HG02970 (cell line): ENCODE results near the gene PECR.

ENCODE experiments used
- ATAC-seq: cut with Tn5 transposase; IDR thresholded peaks from one replicate; pipeline ENCODE4 v1.9.1; 2021; ENCODE audit warnings: mild to moderate bottlenecking, moderate library complexity, moderate number of reproducible peaks; ENCODE audit not compliant: unreplicated experiment, low FRiP score

Gene PECR

DNA sequence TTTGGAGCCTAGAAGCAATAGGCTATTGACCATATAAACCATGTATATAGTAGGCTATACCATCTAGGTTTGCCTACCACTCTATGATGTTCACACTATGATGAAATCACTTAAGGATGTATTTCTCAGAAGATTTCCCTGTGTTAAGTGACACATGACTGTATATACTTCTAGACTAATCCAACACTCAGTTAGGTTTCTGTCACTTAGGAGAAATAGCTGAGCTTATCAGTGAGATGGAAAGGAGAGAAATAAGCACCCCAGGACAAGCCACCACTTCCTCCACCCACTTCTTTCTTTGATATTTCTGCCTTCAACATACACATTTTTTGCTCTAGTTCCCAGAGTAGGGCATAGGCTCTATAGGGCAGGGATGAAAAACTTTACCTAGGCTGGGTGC, 7.8 kb downstream of the PECR start:
- no peak for ATAC-seq

GRCh38 chr2:216072473-216072872, 9.1 kb downstream of the PECR start:
- no peak for ATAC-seq

- ATAC-seq = no peak
These were observed 10.3 kb downstream of the PECR start for GRCh38 chr2:216071111-216071851.

DNA sequence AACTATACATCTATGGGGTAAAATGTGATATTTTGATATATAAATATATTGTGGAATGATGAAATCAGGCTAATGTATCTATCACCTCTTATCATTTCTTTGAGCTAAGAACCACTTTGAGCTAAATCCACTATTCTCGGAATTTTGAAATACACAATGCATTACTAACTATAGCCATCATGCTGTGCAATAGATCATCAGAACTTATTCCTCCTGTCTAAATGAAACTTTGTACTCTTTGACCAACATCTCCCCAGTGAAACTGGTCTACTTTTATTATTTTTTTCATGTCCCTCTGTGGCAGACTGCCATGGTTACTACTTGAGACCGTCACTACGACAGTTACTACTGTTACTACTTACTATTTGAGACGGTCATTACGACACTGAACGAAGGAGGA, 11.4 kb downstream of the PECR start:
- no peak for ATAC-seq

- ATAC-seq = no peak
These were observed 12.6 kb downstream of the PECR start for GRCh38 chr2:216069028-216069427.

GRCh38 chr2:216066230-216066629, 15.4 kb downstream of the PECR start:
- no peak for ATAC-seq

DNA sequence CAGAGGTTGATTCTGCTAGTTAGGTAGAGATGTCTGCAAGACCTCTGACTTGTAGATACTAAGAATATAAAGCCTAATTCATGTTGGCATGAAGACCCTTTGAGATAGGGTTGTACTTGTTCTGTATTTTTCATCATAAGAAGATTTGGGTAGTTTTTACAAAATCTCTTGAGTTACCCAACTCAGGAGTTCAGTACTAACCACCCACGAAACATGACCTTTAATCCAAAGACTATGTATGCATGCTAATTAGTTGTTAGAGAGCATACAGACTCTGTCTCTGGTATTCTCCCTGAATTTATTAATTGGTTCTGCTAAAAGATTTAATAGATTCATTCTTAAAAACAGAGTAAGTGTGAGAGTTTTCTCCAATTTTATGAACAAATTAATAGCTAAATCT, 16.9 kb downstream of the PECR start:
- ATAC-seq = no peak

DNA sequence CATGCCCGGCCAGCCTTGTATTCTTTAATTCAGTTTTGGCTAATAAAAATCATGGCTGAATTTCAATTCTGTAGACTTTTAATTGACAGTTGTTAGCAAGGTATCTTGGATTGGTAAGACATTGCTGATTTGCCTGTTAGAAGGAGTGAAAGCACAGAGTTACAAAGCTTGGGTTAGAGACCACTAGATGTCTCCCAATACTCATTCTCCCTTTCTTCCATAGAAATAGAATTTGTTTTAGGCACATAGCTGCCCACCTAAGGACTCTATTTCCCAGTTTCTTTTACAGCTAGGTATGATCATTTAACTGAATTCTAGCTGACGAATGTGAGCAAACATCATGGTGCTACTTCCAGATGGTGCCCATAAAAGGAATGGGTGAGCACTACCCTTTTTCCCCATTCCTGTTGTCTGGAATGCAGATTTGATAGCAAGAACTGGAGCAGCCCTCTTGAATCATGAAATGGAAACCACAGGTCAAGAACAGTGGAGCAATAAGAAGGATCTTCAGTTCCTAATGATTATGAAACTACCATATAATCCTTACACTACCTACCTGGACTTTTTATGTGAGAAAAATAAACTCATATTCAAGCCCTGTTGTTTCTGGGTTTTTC, 17.5 kb downstream of the PECR start:
- ATAC-seq = no peak

DNA sequence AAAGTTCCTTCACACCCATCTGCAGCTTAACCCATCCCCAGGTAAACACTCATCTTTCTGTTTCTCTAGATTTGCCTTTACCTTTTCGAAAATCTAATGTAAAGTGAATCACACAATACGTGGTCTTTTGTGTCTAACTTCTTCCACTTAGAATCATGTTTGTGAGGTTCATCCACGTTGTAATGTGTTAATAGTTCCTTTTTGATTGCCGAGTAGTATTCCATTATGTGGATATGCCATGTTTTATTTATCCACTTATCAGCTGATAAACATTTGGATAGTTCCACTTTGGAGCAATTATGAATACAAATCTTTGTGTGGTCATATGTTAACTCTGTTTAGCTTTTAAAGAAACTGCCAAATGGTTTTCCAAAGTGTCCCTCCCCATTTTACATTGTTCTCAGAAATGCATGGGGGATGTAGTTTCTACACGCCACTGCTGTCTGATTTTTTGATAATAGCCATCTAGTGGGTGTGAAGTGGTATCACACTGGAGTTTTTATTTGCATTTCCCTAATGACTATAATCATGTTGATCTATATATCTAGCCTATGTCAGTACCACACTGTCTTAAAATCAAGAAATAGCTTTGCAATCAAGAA, 22.3 kb downstream of the PECR start:
- no peak for ATAC-seq

- ATAC-seq = peak; percentile 75
These were observed 23.9 kb downstream of the PECR start for GRCh38 chr2:216057688-216058193.

DNA sequence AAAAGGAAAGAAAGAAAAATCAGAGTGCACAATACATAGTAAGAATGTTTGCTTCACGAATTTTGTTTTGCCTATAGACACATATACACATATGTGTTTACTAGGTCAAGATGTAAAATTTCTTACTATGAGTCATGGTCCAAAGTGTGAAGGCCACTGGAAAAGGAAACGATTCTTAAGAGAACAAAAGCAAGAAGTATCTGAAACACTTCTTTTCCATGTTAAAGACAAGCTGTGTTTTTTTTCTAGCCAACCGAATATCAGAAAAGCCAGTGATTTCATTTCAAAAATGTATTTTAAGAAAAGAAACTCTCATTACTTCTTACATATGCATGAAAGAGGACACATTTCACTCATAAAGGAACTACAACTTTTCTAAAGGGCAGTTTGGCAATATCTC, 24.9 kb downstream of the PECR start:
- no peak for ATAC-seq

- ATAC-seq = no peak
These were observed 25.9 kb downstream of the PECR start for GRCh38 chr2:216055680-216056079.

DNA sequence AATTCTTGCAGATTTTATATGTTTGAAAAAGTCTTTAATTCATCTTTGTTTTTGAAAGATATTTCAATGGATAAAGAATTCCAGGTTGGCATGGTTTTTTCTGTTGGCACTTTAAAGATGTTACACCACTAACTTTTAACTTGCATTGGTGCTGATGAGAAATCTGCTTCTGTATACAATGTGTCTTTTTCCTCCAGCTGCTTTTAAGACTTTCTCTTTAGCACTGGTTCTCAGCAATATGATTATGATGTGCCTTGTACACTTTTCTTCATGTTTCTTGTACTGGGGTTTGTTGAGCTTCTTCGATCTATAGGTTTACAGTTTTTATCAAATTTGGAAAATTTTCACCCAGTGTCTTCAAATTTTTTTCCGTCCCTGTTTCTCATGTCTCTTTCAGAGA, 29.2 kb downstream of the PECR start:
- no peak for ATAC-seq

- no peak for ATAC-seq
These were observed 30.3 kb downstream of the PECR start for GRCh38 chr2:216051350-216051749.

DNA sequence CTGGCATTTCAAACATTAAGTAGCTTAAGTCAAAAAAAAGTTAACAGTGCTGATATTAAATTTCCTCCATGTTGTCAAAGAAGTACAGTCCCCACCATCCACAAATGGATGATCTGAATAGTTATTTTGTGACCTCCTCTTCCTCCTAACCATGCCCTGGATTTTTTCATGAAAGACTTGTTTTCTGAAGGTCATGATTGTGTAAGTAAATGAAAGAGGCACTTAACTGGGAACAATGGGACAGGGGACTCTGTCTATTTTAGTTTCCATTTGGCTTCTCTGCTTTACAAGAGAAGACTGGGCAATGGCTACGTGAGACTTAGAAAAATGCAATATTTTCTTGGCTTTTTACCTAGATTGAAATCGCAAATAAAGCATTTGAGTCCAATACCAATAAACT, 32.2 kb downstream of the PECR start:
- no peak for ATAC-seq

DNA sequence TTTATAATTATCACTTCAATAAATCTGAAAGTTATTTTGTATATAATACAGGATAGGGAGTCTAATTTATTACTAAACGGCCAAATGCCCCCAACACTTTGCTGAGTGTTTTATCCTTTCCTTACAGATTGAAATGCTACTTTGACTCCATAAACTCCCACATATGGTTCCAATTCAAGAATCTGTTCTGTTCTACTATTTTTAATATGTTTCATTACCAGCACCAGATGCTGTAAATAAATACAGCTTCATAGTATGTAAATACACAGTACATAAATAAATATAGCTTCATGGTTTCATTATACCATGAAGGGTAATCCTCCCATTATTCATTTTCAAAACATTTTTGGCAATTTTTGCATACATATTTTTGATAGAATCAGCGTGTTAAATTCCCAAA, 34.2 kb downstream of the PECR start:
- ATAC-seq = no peak

GRCh38 chr2:216044883-216045486, 36.6 kb downstream of the PECR start:
- no peak for ATAC-seq

GRCh38 chr2:216043949-216044348, 37.7 kb downstream of the PECR start:
- ATAC-seq = no peak

GRCh38 chr2:216041438-216041837, 40.2 kb downstream of the PECR start:
- no peak for ATAC-seq

DNA sequence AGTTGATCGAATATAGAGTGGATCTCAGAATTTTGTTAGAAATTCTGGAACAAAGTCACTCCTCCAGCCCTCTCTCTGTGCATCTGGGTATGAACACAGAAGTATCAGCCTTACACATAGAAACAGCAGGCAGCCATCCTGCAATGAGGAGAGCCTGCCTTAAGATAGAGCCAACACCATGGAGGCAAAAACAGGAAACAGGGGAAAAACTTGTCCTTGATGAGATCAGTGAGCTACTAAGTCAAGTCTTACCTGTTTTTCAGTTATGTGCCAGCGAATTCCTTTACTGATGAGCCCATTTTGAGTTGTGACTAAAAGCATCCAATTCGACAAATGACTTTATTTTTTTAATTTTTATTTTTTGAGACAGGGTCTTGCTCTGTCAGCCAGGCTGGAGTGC, 41.7 kb downstream of the PECR start:
- no peak for ATAC-seq

GRCh38 chr2:216034065-216034464, 47.5 kb downstream of the PECR start:
- ATAC-seq = no peak
